ENCODE measurements around the gene GPATCH3.
"Not testable (repeated sequence)": the region's sequence is repeated elsewhere in the genome, so short reads cannot be mapped to it uniquely, and the experiment has no call there.

The GPATCH3 gene, protein sequence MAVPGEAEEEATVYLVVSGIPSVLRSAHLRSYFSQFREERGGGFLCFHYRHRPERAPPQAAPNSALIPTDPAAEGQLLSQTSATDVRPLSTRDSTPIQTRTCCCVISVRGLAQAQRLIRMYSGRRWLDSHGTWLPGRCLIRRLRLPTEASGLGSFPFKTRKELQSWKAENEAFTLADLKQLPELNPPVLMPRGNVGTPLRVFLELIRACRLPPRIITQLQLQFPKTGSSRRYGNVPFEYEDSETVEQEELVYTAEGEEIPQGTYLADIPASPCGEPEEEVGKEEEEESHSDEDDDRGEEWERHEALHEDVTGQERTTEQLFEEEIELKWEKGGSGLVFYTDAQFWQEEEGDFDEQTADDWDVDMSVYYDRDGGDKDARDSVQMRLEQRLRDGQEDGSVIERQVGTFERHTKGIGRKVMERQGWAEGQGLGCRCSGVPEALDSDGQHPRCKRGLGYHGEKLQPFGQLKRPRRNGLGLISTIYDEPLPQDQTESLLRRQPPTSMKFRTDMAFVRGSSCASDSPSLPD

DNA sequence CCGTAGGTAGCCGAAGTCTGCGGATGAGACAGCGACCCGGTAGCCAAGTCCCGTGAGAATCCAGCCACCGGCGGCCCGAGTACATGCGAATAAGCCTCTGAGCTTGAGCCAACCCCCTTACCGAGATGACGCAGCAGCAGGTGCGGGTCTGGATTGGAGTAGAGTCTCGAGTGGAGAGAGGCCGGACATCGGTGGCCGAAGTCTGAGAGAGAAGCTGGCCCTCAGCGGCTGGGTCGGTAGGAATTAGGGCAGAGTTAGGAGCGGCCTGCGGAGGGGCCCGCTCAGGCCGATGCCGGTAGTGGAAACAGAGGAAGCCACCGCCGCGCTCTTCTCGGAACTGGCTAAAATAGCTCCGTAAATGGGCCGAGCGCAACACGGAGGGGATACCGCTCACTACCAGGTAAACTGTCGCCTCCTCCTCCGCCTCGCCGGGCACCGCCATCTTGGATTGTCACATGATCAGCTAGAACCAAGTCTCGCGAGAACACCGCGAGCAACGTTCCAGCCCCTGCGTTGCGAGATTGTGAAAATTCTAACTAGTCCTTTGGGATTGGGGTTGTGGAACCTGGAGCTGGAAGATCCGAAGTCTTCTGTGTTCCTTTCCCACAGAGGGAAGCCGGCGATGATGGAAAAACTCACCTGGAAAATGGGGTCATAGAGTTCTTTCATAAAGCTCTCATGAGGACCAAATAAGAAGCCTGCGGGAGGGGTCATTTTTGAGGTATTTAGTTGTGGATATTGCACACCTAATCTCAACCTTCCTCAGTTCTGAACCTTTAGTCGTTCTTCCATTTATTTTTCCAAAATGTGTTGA lies at the start of gene GPATCH3:
GPATCH3 (minus strand) TSS at position 467 of the 814 bp plus-strand sequence; CDS start at position 442, 25 bp downstream.
- DNase-seq (ENCODE audit: low read depth), result peak; percentile 92

DNA sequence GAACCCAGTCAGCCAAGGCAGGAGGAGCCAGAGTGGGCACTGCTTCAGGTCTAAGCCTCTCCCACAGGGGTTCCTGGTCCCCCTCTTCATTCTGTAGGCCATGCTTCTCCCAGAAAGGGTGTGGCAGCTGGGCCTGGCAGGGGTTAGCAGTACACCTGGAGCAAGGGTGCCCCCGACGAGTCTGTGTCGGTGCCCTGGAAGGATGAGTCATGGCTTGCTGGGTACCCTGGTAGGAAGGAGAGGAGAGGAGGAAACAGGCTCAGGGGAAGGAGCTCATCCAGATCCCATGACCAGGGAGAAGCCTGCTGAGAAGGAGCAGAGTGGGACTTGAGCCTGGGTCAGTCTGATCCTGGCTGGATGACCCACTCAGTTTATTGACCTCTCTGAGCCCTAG lies 49.7 kb upstream of the GPATCH3 start:
- DNase-seq (ENCODE audit: low read depth), result no peak

DNA sequence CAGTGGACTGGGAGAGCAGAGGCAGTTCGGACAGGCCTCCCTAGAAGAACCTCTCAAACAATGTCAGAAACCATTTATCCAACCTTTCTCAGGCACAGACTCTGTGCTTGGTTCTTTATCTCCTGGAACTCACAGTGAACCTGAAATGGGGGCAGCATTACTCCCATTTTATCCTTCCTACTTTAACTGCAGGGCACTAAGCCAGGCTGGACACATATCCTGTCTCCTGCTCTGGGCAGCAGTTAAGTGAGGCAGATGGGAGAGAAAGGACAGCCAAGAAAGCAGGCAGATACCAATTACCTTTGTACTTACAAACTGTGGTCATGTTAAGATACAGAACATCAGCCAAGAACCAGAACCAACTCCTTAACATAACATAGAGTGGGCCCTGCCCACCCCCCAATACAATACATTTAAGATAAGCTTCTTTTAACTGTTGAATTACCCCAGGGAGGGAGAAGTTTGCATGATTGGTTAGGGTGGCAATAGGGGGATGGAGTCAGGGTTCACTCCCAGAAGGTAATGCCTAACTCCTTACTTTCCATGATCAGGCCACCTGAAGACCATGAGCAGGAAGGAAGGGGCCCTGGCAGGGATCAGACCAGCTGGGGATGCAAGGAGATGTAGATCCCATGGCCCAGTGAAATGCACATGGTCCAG lies 49.1 kb upstream of the GPATCH3 start:
- no peak for DNase-seq (ENCODE audit: low read depth)

DNA sequence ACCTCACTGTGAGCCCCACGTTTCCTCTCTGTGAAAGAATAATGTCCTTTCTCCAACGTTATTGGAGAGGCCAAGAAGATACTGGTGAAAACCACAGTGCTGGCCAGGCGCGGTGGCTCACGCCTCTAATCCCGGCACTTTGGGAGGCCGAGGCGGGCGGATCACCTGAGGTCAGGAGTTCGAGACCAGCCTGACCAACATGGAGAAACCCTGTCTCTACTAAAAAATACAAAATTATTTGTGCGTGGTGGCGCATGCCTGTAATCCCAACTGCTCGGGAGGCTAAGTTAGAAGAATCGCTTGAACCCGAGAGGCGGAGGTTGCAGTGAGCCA lies 48.4 kb upstream of the GPATCH3 start:
- DNase-seq (ENCODE audit: low read depth), result not testable (repeated sequence)

DNA sequence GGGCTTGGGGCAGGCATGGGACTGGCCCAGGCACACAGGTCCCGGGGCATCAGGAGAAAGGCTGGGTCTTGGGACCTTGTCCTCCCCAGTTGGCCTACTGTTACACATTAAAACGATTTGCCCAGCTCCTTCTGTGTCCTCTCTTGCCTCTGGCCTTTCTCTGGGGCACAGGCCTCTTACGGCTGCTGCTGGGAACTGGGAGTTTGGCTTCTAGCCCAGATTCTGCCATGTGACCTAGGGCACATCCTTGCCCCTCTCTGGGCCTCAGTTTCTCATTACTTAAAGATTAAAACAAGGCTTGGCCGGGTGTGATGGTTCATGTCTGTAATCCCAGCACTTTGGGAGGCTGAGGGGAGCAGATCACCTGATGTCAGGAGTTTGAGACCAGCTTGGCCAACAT lies 46.0 kb upstream of the GPATCH3 start:
- DNase-seq (ENCODE audit: low read depth), result no peak

DNA sequence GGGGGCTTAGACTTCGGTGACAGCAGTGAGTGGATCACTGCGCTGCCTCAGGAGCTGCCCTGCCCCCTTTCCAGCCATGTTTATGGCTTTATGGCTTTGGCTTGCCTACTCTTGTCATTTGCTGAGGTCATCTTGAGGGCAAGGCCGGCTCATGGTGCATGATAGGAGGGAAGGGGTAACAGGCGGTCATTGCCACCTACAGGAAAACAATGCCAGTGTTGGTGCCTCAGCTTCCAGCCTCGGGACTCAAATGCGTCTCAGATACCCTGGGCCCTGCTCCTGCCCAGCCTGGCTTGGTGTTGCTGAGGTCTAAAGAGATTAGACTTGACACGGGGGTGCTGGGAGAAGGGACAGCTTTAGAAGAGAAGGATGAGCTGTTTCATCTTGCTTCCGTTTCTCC lies 45.5 kb upstream of the GPATCH3 start:
- DNase-seq (ENCODE audit: low read depth), result no peak

DNA sequence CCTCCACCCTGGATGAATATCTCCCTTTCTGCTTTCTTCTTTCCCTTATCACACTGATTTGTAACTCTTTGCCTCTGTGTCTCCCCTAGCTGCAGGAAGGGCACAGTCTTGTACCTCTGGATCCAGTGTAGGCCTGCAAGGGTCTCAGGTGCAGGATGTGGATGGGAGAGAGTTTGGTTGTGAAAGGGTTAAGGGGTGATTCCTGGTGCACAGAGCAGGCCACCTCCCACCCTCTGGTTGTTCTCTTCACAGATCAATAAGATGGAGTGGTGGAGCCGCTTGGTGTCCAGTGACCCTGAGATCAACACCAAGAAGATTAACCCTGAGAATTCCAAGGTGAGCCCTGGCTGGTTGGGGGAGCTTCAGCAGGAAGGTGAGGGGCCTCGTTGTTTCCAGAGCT lies 44.9 kb upstream of the GPATCH3 start:
- no peak for DNase-seq (ENCODE audit: low read depth)

DNA sequence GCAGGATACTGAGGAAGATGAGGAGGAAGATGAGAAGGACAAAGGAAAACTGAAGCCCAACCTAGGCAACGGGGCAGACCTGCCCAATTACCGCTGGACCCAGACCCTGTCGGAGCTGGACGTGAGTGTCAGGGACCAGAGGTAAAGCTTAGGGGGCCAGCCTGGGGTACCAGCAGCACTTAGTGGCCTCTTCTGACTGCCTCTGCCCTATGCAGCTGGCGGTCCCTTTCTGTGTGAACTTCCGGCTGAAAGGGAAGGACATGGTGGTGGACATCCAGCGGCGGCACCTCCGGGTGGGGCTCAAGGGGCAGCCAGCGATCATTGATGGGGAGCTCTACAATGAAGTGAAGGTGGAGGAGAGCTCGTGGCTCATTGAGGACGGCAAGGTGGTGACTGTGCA lies 42.4 kb upstream of the GPATCH3 start:
- DNase-seq (ENCODE audit: low read depth), result no peak

DNA sequence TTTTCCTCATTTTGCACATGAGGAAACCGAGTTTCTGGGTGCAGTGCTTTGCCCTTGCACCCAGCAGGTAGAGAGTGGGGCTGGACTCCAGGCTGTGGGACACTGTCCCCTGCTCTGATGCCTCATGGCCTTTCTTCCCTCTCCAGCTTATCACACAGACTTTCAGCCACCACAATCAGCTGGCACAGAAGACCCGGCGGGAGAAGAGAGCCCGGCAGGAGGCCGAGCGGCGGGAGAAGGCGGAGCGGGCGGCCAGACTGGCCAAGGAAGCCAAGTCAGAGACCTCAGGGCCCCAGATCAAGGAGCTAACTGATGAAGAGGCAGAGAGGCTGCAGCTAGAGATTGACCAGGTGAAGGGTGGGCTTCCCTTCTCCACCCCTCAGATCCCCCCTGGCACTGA lies 41.0 kb upstream of the GPATCH3 start:
- no peak for DNase-seq (ENCODE audit: low read depth)

DNA sequence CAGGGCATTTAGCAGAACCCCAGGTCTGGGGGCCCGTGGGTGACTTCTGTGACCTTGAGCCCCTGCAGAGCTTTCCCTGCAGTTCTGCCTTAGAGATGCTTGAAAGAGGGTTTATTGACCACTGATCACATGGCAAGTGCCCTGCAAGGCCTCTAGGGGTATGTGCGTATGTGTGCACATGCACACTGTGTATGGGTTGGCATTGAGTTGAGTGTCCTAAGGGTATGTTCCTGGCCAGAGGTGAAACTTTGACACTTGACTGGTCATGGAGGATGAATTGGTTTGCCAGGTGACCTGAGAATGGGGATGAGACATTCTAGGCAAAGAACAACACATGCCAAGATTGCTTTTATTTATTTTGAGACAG lies 38.4 kb upstream of the GPATCH3 start:
- DNase-seq (ENCODE audit: low read depth), result no peak

DNA sequence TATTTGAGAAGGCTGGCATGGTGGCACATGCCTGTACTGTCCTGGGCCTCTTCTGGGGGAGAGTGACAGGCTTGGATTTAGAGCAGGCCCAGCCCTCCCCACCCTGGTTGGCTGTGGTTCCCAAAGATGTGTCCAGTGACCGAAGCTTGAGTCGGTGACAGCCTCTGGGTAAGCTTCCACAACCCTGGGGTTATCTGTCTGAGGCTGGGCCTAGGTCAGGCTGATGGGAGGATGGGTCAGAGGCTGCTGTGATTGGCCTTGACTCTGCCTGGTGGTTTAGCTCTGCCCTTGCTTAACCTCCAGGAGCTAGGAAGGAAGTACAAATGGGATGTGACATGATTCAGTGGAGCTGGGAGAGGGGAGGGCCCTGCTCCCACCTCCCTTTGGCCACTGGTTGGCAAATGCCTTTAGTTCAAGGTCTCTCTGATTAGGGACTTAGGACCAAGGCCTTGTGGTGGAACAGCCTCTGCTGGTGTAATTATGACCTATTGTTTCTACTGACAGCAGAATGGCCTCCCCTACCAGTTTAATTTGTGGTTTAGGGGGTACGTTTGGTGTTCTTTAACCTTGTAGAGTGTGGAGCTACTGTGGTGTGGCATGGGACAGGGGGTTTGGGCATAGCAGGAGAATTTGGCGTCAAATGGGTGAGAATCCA lies 37.9 kb upstream of the GPATCH3 start:
- DNase-seq (ENCODE audit: low read depth), result no peak

DNA sequence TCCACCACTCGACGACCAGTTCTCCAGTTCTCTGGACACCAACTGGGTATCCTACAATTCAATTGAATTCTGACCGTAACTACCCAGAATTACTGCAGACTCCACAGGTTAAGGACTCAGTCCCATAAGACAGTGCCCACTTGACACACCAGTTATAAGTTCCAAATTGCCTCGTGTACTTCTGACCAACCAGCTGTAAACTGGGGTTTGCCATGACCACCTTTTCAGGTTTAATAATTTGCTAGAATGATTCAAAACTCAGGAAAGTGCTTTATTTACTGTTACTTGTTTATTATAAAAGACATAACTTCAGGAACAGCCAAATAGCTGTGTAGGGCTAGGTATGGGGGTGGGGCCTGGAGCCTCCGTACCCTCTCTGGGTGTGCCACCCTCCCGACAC lies 36.6 kb upstream of the GPATCH3 start:
- DNase-seq (ENCODE audit: low read depth), result no peak

DNA sequence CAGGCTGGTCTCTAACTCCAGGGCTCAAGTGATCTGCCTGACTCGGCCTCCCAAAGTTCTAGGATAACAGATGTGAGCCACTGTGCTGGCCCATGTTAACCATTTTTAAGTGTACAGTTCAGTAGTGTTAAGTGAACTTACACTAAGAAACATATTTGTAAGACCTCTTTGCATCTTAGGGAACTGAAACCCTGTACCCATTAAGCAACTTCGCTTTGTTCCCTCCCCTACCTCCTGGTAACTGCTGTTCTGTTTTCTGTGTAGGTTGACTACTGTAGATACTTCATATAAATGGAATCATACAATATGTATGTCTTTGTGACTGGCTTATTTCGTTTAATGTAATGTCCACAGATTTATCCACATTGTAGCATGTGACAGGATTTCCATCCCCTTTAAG lies 32.3 kb upstream of the GPATCH3 start:
- DNase-seq (ENCODE audit: low read depth), result no peak

DNA sequence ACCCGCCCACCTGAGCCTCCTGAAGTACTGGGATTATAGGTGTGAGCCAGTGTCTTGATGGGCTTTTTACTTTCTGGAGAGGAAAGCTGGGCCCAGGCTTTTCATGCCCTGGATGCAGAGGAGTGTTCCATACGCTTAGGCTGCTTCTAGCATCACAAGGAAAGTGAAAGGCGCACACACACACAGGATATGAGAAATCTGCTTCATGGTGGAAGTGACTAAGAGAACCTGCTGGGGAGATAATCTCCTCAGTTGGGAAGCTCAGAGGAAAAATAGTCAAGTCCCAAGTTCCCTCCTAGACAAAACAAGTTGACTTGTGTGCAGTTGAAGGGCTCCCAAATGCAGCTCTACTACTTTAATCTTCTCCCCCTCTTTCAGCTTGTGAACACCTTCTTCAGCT lies 23.4 kb upstream of the GPATCH3 start:
- peak; percentile 18 for DNase-seq (ENCODE audit: low read depth)

DNA sequence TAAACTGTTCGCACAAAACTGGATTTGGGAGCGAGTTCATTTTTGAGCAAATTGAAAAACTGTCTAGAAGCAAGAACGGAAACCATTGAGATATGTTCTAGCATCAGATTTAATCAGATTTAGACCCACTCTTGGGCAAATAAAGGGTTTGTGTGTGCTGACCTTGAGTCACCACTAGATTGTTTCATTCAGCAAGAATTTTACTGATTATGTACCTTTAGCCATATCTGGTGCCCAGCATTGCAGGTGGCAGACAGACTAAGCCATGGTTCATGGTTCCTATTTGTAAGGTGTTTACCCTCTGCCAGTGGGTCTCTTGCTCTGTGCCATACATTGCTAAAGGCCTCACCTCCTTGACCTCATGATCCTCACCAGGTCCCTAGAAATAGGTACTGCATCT lies 22.6 kb upstream of the GPATCH3 start:
- no peak for DNase-seq (ENCODE audit: low read depth)

DNA sequence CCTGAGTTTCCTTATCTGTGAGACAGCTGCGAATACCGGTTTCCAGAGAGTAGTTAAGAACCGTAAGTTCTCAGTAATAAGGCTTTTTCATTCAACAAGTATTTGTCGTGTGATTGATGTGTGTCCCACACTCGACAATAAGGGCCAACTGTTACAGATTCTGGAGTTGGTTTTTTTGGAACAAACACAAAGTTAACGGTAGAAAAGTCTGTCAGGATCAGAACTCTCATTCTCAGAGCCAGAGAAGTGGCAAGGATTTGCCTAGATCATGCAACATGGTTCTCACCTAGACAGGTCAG lies 22.1 kb upstream of the GPATCH3 start:
- DNase-seq (ENCODE audit: low read depth), result no peak

DNA sequence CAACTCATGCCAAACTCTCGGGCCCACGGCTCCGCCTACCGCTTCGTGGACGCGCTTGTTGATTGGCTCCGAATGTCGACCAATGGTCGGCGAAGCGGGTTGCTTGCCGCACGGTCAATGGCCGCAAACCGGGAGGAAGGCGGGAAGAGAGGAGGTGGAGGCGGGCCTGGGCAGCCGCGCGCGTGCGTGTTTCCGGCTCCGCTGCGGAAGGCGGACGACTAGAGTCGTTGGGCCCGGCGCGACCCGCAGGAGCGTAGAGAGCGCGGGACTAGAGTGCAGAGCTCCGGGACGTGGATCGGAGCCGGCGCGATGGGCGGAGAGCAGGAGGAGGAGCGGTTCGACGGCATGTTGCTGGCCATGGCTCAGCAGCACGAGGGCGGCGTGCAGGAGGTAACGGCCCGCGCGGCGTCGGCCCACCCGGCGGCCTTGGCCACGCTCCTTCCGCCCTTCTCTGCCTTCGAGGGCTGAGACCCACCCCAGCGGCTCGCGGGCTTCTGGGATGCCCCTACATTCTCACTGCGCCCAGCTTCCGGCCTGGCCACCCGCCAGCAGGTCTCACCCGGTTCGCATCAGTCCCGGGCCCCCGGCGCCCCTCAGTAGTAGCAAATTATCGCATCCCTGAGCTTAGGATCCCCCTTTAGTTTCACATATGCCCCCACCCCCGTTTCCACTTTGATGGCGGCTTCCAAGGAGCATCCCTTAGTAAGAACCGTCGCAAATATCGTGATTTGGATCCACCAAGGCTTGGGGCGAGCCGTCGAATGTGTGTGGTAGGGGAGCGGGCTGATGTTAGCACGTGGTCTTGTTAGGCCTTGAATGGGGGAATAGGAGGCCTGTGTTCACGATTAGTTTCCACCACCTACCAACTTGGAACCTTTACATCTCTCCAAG lies 21.5 kb upstream of the GPATCH3 start, which contains the start of gene NUDC:
NUDC (plus strand) TSS at position 204 of the 891 bp plus-strand sequence; CDS start at position 310, 106 bp downstream.
- DNase-seq (ENCODE audit: low read depth), result peak; percentile 98

DNA sequence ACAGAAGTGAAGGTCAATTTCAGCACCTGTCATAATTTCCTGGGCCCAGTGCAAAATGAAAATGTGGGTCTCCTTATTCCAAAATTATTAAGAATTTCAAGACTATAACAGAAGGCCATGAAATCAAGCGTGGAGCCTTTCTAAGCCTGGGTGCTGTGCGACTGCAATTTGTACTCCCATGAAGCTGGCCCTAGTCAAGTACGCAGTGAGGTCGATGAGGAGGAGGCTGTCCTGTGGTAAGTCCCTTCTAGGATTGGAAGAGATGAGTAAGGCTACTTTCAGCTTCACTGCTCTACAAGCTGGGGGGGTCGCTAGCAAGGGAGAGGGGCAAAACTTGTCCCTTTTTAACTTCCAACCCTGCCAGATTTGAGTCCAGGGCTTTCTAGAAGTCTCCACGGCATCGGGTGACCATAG lies 20.9 kb upstream of the GPATCH3 start:
- no peak for DNase-seq (ENCODE audit: low read depth)

DNA sequence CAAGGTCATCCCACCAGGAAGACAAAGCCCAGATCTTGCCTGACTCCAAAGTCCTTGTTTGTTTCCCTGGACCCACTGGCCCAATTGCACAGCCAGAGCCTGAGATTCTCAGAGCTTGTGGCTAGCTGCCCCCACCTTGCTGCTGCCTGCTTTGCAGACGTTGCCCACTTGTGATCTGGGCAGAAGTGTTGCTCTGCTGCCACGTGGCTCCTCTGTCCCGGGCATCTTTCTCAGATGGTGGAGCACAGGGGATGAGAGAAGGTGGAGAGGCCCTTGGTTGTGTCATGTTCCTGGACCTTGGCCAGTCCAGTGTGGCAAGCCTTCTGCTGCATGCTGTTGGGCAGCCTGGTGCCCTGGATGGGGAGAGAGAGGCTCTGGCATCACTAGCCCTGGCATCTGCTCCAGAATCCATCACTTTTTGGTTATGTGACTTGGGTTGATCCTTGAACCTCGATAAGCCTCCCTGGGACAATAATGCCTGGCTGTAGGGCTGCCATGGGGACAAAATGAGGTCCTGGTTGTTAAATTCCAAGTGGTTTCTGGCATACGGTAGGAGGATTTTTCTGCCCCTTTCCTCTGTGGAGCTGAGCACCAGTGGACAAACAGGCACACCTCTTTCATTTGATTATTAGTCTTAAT lies 15.1 kb upstream of the GPATCH3 start:
- DNase-seq (ENCODE audit: low read depth), result no peak

DNA sequence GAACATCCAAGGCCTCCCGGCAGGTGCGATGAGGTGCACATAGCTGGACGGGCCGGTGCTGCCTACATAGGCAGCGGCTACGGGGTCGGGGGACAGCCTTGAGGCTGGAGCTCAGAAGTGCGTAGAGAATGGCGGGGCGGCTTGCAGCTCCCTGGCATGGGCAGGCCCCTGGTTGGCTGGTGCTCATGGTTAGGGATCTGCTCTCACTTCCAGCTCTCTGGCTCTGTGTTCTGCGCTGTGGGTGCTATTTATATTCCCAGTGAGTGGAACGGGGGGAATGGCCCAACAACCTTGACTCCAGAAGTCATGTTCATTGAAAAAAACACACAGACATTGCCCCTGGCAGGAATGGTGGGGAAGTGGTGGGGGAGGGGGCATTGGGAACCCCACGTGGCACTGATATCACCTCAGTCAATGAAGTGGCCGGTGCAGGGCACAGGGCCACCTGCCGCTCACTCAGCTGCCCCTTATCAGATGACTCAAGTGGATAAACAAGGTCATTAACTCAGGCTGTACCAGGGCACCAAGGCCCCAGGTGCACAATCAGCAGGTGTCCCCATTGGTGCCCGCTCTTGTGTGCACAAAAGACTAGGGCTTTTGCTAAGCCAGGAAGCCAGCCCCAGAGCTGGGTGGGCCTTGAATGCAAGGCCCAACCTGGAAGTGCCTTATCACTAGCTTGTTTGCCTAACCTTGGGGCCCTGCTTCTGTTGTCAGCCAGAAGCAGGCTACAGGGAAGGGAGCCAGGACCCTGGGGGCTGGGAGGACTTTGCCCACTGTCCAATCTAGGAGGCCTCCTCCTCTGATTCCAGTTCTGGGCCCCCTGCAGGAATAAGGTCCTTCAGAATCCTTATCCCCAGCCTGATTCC lies 13.7 kb upstream of the GPATCH3 start, which contains the start of gene NR0B2:
NR0B2 (minus strand) TSS at position 222 of the 866 bp plus-strand sequence; CDS start at position 187, 35 bp downstream.
- DNase-seq (ENCODE audit: low read depth), result no peak
